ENCODE measurements around the gene COA8.

COA8 gene

DNA sequence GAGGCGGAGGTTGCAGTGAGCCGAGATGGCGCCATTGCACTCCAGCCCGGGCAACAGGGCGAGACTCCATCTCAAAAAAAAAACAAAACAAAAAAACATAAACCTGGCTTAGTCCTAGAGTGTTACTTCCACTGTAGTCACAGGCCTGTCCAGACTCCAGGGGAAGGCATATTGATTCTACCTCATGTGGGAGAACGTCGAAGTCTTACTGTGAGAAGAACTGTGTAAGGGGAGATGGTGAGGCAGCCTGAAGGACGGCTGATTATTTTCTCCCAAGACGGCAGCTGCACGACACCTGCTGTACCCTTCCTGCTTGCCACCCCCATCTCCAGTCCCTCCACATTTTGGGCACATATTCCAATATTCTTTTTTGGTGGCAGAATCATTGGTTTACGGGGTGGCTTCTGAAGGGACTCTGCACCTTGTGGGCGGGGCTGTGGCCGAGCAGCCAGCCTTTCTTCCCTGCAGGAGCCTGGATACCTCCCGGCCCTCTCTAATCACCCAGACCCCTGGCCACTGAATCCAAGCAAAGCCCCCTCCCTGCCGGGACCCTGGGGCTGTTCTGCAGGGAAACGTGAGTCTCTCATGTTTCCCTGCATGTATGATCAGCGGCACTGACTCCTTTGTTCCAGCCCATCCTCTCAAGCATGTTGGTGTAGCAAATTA lies 54.0 kb downstream of the COA8 start:
- no peak for TF ChIP-seq PAX5 (IDR thresholded peaks at IDR 0.05; ENCODE audit: insufficient read depth, low read length, severe bottlenecking)
- no peak for TF ChIP-seq POU2F2 (IDR thresholded peaks at IDR 0.05; ENCODE audit: low read depth, low read length)
- TF ChIP-seq POLR2AphosphoS5 (IDR thresholded peaks at IDR 0.05; ENCODE audit: low read depth, low read length), result no peak
- no peak for TF ChIP-seq TAF1 (IDR thresholded peaks at IDR 0.05; ENCODE audit: low read depth, low read length)
- TF ChIP-seq SPI1 (IDR thresholded peaks at IDR 0.05; ENCODE audit: low read depth, low read length), result no peak
- TF ChIP-seq POLR2A (IDR thresholded peaks at IDR 0.05; ENCODE audit: low read depth, low read length), result no peak
- FAIRE-seq (no peak), DNase-seq (ENCODE audit: insufficient read length, low spot score) (no peak)

DNA sequence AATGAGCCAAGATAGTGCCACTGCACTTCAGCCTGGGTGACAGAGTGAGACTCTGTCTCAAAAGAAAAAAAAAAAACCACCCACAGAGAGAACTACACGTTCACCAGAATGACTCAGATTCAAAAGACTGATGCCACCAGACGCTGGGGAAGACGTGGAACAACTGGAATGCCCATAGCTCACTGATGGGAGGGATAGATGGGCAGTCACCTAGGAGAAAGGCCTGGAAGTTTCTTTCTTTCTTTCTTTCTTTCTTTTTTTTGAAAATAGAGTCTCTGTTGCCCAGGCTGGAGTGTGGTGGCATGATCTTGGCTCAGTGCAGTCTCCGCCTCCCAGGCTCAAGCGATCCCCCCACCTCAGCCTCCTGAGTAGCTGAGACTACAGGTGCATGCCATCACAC lies 56.3 kb downstream of the COA8 start:
- DNase-seq (ENCODE audit: insufficient read length, low spot score), result no peak
- no peak for FAIRE-seq
- TF ChIP-seq SPI1 (IDR thresholded peaks at IDR 0.05; ENCODE audit: low read depth, low read length), result no peak
- TF ChIP-seq POU2F2 (IDR thresholded peaks at IDR 0.05; ENCODE audit: low read depth, low read length), result no peak
- no peak for TF ChIP-seq TAF1 (IDR thresholded peaks at IDR 0.05; ENCODE audit: low read depth, low read length)
- TF ChIP-seq POLR2A (IDR thresholded peaks at IDR 0.05; ENCODE audit: low read depth, low read length), result no peak
- TF ChIP-seq POLR2AphosphoS5 (IDR thresholded peaks at IDR 0.05; ENCODE audit: low read depth, low read length), result no peak
- TF ChIP-seq PAX5 (IDR thresholded peaks at IDR 0.05; ENCODE audit: insufficient read depth, low read length, severe bottlenecking), result no peak

DNA sequence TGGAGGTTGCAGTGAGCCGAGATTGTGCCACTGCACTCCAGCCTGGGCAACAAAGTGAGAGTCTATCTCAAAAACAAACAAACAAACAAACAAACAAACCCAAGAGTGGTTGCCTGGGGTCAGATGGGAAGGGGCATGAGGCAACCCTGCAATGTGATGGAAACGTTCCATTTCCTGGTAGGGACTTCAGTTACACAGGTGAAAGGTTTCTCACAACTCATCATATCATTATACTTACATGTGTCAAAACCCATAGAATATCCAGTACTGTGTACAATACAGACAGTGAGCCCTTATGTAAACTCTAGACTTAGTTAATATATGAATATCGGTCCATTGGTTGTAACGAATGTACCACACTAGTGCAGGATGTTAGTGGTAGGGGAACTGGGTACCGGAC lies 59.1 kb downstream of the COA8 start:
- DNase-seq (ENCODE audit: insufficient read length, low spot score), result no peak
- TF ChIP-seq SPI1 (IDR thresholded peaks at IDR 0.05; ENCODE audit: low read depth, low read length) (no peak), PAX5 (IDR thresholded peaks at IDR 0.05; ENCODE audit: insufficient read depth, low read length, severe bottlenecking) (no peak), POU2F2 (IDR thresholded peaks at IDR 0.05; ENCODE audit: low read depth, low read length) (no peak), POLR2AphosphoS5 (IDR thresholded peaks at IDR 0.05; ENCODE audit: low read depth, low read length) (no peak), POLR2A (IDR thresholded peaks at IDR 0.05; ENCODE audit: low read depth, low read length) (no peak)
- no peak for FAIRE-seq

DNA sequence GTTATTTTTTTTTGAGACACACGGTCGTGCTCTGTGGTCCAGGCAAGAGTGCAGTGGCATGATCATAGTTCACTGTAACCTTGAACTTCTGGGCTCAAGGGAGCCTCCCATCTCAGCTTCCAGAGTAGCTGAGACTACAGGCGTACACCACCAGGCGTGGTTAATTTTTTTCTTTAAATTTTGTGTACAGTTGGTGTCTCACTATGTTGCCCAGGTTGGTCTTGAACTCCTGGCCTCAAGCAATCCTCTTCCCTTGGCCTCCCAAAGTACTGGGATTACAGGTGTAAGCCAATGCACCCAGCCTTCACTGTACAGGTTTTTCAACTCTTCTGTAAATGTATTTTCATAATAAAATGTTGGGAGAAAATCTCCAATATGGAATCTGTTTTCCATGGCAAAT lies 60.5 kb downstream of the COA8 start:
- DNase-seq (ENCODE audit: insufficient read length, low spot score) (no peak), FAIRE-seq (no peak)
- no peak for TF ChIP-seq POLR2A (IDR thresholded peaks at IDR 0.05; ENCODE audit: low read depth, low read length)
- no peak for TF ChIP-seq SPI1 (IDR thresholded peaks at IDR 0.05; ENCODE audit: low read depth, low read length)
- no peak for TF ChIP-seq POLR2AphosphoS5 (IDR thresholded peaks at IDR 0.05; ENCODE audit: low read depth, low read length)
- TF ChIP-seq PAX5 (IDR thresholded peaks at IDR 0.05; ENCODE audit: insufficient read depth, low read length, severe bottlenecking), result no peak
- no peak for TF ChIP-seq TAF1 (IDR thresholded peaks at IDR 0.05; ENCODE audit: low read depth, low read length)
- TF ChIP-seq POU2F2 (IDR thresholded peaks at IDR 0.05; ENCODE audit: low read depth, low read length), result no peak

DNA sequence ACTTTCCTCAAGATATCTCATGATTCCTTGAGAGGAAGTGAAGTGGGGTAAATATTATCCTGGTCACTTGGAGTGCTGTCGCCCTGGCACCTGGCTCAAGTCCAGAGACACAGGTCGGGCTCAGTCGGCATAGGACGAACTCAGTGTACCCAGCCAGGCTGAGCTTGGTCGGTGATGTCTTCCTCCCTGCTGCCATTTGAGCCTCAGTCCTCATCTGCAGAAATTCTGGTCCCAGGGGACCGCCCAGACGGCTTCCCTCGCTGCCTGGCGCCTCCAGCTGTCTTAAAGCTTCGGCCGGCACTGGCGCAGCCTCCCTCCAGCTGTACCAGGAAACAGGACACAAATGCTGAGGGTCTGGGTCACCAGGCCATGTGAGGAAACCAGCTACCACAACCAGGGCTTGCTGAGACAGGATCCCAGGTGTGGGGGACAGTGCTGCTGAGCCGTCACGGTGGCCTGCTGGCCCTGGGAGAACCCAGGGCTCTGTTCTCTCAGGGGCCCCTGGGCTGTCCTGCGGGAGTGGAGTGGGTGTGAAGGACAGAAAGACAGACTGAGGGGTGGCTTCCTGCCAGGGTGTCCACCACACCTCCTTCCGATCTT lies 61.2 kb downstream of the COA8 start:
- TF ChIP-seq SPI1 (IDR thresholded peaks at IDR 0.05; ENCODE audit: low read depth, low read length) (0 out of 2 replicates have a peak, but pooled peaks have one; percentile 2), TAF1 (IDR thresholded peaks at IDR 0.05; ENCODE audit: low read depth, low read length) (no peak), POU2F2 (IDR thresholded peaks at IDR 0.05; ENCODE audit: low read depth, low read length) (no peak)
- DNase-seq (ENCODE audit: insufficient read length, low spot score), result no peak
- no peak for FAIRE-seq

DNA sequence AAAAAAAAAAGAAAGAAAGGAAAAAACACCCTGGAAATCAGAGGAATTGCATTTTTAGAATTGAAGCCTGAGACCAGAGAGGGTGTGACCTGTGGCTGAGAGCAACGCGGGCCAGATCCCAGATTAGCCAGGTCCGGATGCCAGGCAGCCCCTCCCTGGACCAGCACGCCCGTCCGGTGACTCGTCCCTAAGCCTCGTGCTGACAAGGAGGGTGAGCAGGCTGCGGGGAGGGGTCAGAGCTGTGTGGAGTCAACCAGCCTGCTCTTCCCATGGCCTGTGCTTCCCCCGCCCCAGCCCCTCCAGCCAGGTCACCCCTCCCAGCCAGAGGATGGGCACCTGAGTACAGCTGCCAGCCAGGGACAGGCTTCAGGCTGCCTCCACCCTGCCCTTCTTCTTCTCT lies 62.1 kb downstream of the COA8 start:
- no peak for TF ChIP-seq SPI1 (IDR thresholded peaks at IDR 0.05; ENCODE audit: low read depth, low read length)
- TF ChIP-seq TAF1 (IDR thresholded peaks at IDR 0.05; ENCODE audit: low read depth, low read length), result no peak
- FAIRE-seq (peak; percentile 56), DNase-seq (ENCODE audit: insufficient read length, low spot score) (no peak)

DNA sequence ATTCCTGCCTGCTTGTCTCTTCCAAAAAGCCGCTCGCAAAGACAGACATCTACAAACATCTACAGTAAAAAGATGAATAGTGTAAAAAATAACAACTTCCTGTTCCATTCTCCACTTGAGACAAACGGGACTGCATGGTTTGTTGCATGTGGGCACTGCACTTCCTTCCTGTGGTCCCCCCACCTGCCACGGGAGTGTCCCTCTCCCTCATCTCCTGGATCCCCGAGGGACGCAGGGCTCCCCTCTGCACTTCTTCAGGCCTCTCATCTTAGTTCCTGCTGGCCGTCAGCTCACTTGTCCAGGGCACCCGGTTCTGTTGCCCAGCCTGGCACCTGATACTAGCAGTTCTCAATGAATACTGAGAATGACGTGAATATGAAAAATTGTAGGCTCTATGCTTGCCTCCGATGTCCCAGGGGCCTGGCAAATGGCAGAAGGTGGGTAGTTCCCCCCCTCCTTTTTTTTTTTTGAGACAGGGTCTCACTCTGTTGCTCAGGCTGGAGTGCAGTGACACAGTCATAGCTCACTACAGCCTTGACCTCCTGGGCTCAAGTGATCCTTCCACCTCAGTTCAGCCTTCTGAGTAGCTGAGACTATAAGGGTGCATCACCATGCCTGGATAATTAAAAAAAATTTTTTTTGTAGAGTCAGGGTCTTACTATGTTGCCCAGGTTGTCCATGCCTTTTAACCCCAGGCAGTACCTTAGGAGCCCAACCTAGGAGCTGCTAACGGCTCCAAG lies 62.8 kb downstream of the COA8 start:
- FAIRE-seq, result no peak
- DNase-seq (ENCODE audit: insufficient read length, low spot score), result no peak
- TF ChIP-seq SPI1 (IDR thresholded peaks at IDR 0.05; ENCODE audit: low read depth, low read length) (peak; percentile 60), TAF1 (IDR thresholded peaks at IDR 0.05; ENCODE audit: low read depth, low read length) (no peak), POU2F2 (IDR thresholded peaks at IDR 0.05; ENCODE audit: low read depth, low read length) (no peak)

DNA sequence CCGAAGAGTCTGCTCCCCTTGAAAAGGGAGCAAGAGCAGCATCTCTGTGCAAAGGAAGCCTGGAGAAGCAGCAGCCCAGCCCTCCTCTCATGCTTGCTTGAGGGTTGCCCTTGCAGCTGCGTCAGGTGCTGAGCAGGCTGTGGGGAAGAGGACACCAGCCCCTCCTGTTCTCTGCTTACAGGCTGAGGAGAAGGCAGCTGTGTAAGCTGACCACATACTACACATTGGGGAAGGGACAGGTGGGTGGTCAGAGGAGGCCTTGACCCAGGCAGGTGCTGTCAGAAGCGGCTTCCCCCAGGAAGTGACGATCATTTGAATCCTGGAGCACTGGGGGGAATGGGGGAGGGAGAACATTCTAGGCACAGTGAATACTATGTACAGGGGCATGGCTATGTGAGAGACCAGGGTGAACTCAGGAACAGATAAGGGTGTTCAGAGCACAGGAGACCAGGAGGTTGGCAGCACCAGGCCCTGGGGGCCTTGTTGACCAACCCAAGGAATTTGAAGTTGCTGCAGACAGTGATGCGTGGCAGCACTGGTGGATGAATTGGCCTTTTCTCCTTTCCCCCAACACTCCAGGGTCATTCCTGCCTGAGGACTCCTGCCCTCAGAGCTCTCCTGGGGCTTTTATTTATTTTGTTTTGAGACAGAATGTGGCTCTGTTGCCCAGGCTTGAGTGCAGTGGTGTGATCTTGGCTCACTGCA lies 63.5 kb downstream of the COA8 start:
- FAIRE-seq (peak; percentile 16), DNase-seq (ENCODE audit: insufficient read length, low spot score) (no peak)
- no peak for TF ChIP-seq POU2F2 (IDR thresholded peaks at IDR 0.05; ENCODE audit: low read depth, low read length)
- no peak for TF ChIP-seq POLR2A (IDR thresholded peaks at IDR 0.05; ENCODE audit: low read depth, low read length)
- no peak for TF ChIP-seq SPI1 (IDR thresholded peaks at IDR 0.05; ENCODE audit: low read depth, low read length)
- no peak for TF ChIP-seq PAX5 (IDR thresholded peaks at IDR 0.05; ENCODE audit: insufficient read depth, low read length, severe bottlenecking)
- TF ChIP-seq TAF1 (IDR thresholded peaks at IDR 0.05; ENCODE audit: low read depth, low read length), result no peak
- TF ChIP-seq POLR2AphosphoS5 (IDR thresholded peaks at IDR 0.05; ENCODE audit: low read depth, low read length), result no peak

DNA sequence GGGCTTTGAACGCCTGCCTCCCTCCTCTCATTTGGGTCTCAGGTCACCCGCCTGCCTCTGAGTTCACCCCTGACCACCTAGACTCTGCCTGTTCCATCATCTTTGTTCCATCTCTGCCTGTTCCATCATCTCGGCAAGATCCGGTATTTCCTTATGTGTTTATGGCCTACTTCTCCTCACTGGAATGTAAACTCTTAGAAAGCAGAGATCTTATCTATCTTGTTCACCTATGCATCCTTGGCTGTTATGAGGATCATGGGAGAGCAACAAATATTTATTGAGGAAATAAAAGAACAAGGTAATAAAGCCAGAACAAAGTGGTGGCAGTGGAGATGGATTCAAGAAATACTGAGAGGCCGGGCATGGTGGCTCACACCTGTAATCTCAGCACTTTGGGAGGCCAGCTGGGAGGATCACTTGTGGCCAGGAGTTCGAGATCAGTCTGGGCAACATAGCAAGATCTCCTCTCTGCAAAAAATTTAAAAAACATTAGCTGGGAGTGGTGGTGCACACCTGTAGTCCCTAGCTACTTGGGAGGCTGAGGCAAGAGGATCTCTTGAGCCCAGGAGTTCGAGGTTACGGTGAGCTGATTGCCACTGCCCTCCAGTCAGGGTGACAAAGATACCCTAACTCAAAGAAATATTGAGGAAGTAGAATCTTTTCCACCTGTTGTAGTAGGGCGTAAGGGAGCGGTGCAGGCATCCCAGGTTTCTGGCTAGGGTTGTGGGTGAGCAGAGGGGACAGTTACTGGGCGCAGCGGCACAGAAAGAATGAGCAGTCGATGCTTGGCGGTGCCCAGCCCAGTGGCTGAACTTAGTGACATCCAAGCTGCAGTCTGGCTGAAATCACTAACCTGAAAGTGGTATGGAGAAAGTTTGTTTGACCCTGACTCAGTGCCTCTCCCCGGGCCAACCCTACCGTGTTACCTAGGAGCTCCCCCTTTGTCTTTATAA lies 64.6 kb downstream of the COA8 start:
- DNase-seq (ENCODE audit: insufficient read length, low spot score) (no peak), FAIRE-seq (no peak)
- no peak for TF ChIP-seq PAX5 (IDR thresholded peaks at IDR 0.05; ENCODE audit: insufficient read depth, low read length, severe bottlenecking)
- TF ChIP-seq POLR2A (IDR thresholded peaks at IDR 0.05; ENCODE audit: low read depth, low read length), result no peak
- TF ChIP-seq POLR2AphosphoS5 (IDR thresholded peaks at IDR 0.05; ENCODE audit: low read depth, low read length), result no peak
- no peak for TF ChIP-seq TAF1 (IDR thresholded peaks at IDR 0.05; ENCODE audit: low read depth, low read length)

All from GM12891 (cell line).